GM12878 (cell line): ENCODE results near the gene INIP. TPM values are rescaled to one million over a fixed set of nuclear protein-coding genes. Genes with fewer than 3 reads are reported as not detected.

Source experiments
- CHD2 ChIP-seq: IDR thresholded peaks from 2 replicates; pipeline ENCODE4 v1.6.1; 2011; ENCODE audit warnings: low read depth, low read length, improper control_type of control experiment, borderline replicate concordance
- CREM ChIP-seq: IDR thresholded peaks from 2 replicates; pipeline ENCODE4 v1.6.1; 2014; ENCODE audit warnings: antibody characterized with exemption, low read depth
- EP300 ChIP-seq, 2 experiments: fragments of 150-350 bp in 1 of 2; IDR thresholded peaks; 2 replicates each; pipeline ENCODE4 v1.6.1; 2011 to 2012; ENCODE audit warnings: low read depth in 2 of 2, low read length in 2 of 2, borderline replicate concordance in 1 of 2, improper control_type of control experiment in 1 of 2, inconsistent platforms in 1 of 2; ENCODE audit not compliant: control insufficient read depth in 1 of 2
- JUND ChIP-seq: IDR thresholded peaks from 2 replicates; pipeline ENCODE4 v1.6.1; 2012; ENCODE audit warnings: low read depth, mild to moderate bottlenecking, low read length, improper control_type of control experiment, moderate library complexity
- NRF1 ChIP-seq: conservative IDR thresholded peaks from 2 replicates; pipeline ENCODE4 v1.6.1; 2011; ENCODE audit warnings: mild to moderate bottlenecking, low read depth, low read length, improper control_type of control experiment
- PAX8 ChIP-seq: fragments of 450-650 bp; IDR thresholded peaks from 2 replicates; pipeline ENCODE4 v1.6.1; 2017; ENCODE audit warnings: mild to moderate bottlenecking, moderate library complexity
- POLR2A ChIP-seq: IDR thresholded peaks from 2 replicates; pipeline ENCODE4 v1.6.1; 2011; ENCODE audit warnings: low read depth, mild to moderate bottlenecking, low read length
- SREBF2 ChIP-seq: IDR thresholded peaks from 2 replicates; pipeline ENCODE4 v1.6.1; 2012; ENCODE audit warnings: mild to moderate bottlenecking, low read length
- SUPT20H ChIP-seq: IDR thresholded peaks from 2 replicates; pipeline ENCODE4 v1.6.1; 2011; ENCODE audit warnings: low read depth, mild to moderate bottlenecking, low read length, moderate library complexity, borderline replicate concordance; ENCODE audit not compliant: control insufficient read depth
- TBL1XR1 ChIP-seq: IDR thresholded peaks from 2 replicates; pipeline ENCODE4 v1.6.1; 2012; ENCODE audit warnings: low read depth, low read length, improper control_type of control experiment
- polyA plus RNA-seq, 11 experiments: library from polyadenylated mRNA; depleted of rRNA in 4 of 11; unstranded in 6 of 11; stranded (reverse) in 5 of 11; fragments of >200 nt; fragmentation: Nextera tagmentation in 4 of 11; fragmentation: Illumina TruSeq in 1 of 11; extraction: Ambion mirVana in 4 of 11; extraction: Trizol in 1 of 11; gene quantifications; 1 replicate in 1 of 11; 2 replicates in 10 of 11; pipeline versions ENCODE4 v1.2.1 to v1.2.3, GENCODE V29; 2011 to 2016; ENCODE audit warnings: inconsistent platforms in 2 of 11, missing spikeins in 2 of 11, low read depth in 1 of 11
- total RNA-seq, 4 experiments: library from RNA; depleted of rRNA in 3 of 4; stranded (reverse); fragments of >200 nt in 3 of 4; fragmentation: Illumina TruSeq in 1 of 4; extraction: Trizol in 1 of 4; gene quantifications; 2 replicates each; pipeline versions ENCODE4 v1.2.1 to v1.2.3, GENCODE V29; 2013 to 2021
- TF ChIP-seq, protein P1 (sequence below): IDR thresholded peaks from 2 replicates; pipeline ENCODE4 v1.6.1; 2012; ENCODE audit warnings: low read length, inconsistent platforms
- TF ChIP-seq, protein P2 (sequence below): fragments of 150-350 bp; IDR thresholded peaks from 2 replicates; pipeline ENCODE4 v1.6.1; 2014; ENCODE audit warnings: mild to moderate bottlenecking, low read depth, low read length
- TF ChIP-seq, protein P3 (sequence below): fragments of 450-650 bp; IDR thresholded peaks from 2 replicates; pipeline ENCODE4 v1.6.1; 2017; ENCODE audit warnings: antibody characterized with exemption, mild to moderate bottlenecking, moderate library complexity
- TF ChIP-seq, protein P4 (sequence below): fragments of 450-650 bp; IDR thresholded peaks from 2 replicates; pipeline ENCODE4 v1.6.1; 2017; ENCODE audit warnings: low read depth, mild to moderate bottlenecking, moderate library complexity
- TF ChIP-seq, protein P5 (sequence below): fragments of 450-650 bp; IDR thresholded peaks from 2 replicates; pipeline ENCODE4 v1.6.1; 2018; ENCODE audit warnings: mild to moderate bottlenecking, low read depth, moderate library complexity; ENCODE audit not compliant: partially characterized antibody
- TF ChIP-seq, protein P6 (sequence below): fragments of 450-650 bp; IDR thresholded peaks from 2 replicates; pipeline ENCODE4 v1.6.1; 2016; ENCODE audit warnings: mild to moderate bottlenecking

The INIP gene
- total and polyA plus RNA-seq, 10 of the 15 experiments (the other 5 are each of a cell fraction or from before 2014, with no cell fraction given), result 18.9 to 66.5 (median 37.7) TPM

DNA sequence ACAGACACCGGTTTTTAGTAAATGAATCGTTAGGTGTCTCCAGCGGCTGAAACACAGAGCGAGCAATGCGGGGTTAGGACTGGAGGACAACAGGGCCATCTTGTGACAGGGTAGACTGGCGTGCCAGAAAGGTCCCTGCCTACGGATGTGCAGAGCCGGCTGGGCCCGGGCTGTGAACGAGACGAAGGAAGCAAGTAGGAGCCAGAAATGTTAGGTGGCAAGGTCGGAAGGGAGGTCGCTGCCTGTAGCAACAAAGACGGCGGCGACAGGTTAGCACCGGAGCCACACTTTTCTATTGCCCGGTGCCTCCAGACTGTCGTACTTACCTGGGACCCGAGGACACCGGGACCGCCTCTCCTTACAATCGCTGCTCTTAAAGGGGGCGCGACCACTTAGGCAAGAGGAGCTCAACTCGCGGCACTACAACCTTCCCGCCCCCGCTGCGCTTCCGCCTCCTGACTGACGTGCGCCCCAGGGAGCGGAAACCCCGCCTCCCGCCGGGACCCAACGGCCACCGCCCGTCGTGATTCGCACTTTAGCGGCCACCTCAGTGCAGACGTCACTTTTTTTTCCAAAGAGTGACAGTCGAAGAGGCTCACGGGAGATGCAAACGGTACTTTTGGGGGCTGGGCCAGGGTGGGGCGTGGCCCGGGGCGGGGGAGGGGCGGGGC lies at the start of gene INIP (continued):
- TF ChIP-seq, protein P1, sequence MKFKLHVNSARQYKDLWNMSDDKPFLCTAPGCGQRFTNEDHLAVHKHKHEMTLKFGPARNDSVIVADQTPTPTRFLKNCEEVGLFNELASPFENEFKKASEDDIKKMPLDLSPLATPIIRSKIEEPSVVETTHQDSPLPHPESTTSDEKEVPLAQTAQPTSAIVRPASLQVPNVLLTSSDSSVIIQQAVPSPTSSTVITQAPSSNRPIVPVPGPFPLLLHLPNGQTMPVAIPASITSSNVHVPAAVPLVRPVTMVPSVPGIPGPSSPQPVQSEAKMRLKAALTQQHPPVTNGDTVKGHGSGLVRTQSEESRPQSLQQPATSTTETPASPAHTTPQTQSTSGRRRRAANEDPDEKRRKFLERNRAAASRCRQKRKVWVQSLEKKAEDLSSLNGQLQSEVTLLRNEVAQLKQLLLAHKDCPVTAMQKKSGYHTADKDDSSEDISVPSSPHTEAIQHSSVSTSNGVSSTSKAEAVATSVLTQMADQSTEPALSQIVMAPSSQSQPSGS, result no peak
- TF ChIP-seq CREM, result peak; percentile 90
- no peak for TF ChIP-seq SUPT20H
- TF ChIP-seq PAX8, result no peak
- TF ChIP-seq, protein P2, sequence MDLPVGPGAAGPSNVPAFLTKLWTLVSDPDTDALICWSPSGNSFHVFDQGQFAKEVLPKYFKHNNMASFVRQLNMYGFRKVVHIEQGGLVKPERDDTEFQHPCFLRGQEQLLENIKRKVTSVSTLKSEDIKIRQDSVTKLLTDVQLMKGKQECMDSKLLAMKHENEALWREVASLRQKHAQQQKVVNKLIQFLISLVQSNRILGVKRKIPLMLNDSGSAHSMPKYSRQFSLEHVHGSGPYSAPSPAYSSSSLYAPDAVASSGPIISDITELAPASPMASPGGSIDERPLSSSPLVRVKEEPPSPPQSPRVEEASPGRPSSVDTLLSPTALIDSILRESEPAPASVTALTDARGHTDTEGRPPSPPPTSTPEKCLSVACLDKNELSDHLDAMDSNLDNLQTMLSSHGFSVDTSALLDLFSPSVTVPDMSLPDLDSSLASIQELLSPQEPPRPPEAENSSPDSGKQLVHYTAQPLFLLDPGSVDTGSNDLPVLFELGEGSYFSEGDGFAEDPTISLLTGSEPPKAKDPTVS, result no peak
- TF ChIP-seq JUND, result no peak
- TF ChIP-seq, protein P3, sequence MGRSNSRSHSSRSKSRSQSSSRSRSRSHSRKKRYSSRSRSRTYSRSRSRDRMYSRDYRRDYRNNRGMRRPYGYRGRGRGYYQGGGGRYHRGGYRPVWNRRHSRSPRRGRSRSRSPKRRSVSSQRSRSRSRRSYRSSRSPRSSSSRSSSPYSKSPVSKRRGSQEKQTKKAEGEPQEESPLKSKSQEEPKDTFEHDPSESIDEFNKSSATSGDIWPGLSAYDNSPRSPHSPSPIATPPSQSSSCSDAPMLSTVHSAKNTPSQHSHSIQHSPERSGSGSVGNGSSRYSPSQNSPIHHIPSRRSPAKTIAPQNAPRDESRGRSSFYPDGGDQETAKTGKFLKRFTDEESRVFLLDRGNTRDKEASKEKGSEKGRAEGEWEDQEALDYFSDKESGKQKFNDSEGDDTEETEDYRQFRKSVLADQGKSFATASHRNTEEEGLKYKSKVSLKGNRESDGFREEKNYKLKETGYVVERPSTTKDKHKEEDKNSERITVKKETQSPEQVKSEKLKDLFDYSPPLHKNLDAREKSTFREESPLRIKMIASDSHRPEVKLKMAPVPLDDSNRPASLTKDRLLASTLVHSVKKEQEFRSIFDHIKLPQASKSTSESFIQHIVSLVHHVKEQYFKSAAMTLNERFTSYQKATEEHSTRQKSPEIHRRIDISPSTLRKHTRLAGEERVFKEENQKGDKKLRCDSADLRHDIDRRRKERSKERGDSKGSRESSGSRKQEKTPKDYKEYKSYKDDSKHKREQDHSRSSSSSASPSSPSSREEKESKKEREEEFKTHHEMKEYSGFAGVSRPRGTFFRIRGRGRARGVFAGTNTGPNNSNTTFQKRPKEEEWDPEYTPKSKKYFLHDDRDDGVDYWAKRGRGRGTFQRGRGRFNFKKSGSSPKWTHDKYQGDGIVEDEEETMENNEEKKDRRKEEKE, result no peak
- TF ChIP-seq, protein P4, sequence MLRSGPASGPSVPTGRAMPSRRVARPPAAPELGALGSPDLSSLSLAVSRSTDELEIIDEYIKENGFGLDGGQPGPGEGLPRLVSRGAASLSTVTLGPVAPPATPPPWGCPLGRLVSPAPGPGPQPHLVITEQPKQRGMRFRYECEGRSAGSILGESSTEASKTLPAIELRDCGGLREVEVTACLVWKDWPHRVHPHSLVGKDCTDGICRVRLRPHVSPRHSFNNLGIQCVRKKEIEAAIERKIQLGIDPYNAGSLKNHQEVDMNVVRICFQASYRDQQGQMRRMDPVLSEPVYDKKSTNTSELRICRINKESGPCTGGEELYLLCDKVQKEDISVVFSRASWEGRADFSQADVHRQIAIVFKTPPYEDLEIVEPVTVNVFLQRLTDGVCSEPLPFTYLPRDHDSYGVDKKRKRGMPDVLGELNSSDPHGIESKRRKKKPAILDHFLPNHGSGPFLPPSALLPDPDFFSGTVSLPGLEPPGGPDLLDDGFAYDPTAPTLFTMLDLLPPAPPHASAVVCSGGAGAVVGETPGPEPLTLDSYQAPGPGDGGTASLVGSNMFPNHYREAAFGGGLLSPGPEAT, result peak; percentile 80
- TF ChIP-seq TBL1XR1, result peak; percentile 64; the same call in 1 of the 2 replicates
- peak; percentile 93 for TF ChIP-seq POLR2A
- TF ChIP-seq, protein P5, sequence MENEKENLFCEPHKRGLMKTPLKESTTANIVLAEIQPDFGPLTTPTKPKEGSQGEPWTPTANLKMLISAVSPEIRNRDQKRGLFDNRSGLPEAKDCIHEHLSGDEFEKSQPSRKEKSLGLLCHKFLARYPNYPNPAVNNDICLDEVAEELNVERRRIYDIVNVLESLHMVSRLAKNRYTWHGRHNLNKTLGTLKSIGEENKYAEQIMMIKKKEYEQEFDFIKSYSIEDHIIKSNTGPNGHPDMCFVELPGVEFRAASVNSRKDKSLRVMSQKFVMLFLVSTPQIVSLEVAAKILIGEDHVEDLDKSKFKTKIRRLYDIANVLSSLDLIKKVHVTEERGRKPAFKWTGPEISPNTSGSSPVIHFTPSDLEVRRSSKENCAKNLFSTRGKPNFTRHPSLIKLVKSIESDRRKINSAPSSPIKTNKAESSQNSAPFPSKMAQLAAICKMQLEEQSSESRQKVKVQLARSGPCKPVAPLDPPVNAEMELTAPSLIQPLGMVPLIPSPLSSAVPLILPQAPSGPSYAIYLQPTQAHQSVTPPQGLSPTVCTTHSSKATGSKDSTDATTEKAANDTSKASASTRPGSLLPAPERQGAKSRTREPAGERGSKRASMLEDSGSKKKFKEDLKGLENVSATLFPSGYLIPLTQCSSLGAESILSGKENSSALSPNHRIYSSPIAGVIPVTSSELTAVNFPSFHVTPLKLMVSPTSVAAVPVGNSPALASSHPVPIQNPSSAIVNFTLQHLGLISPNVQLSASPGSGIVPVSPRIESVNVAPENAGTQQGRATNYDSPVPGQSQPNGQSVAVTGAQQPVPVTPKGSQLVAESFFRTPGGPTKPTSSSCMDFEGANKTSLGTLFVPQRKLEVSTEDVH, result peak; percentile 37
- peak; percentile 83 for TF ChIP-seq CHD2
- TF ChIP-seq EP300 (IDR thresholded peaks at IDR 0.05; ENCODE audit: borderline replicate concordance in 1 of 2, control insufficient read depth in 1 of 2, low read depth in 2 of 2, low read length in 2 of 2), result no peak
- TF ChIP-seq, protein P6, sequence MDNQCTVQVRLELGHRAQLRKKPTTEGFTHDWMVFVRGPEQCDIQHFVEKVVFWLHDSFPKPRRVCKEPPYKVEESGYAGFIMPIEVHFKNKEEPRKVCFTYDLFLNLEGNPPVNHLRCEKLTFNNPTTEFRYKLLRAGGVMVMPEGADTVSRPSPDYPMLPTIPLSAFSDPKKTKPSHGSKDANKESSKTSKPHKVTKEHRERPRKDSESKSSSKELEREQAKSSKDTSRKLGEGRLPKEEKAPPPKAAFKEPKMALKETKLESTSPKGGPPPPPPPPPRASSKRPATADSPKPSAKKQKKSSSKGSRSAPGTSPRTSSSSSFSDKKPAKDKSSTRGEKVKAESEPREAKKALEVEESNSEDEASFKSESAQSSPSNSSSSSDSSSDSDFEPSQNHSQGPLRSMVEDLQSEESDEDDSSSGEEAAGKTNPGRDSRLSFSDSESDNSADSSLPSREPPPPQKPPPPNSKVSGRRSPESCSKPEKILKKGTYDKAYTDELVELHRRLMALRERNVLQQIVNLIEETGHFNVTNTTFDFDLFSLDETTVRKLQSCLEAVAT, result peak; percentile 64
- TF ChIP-seq SREBF2, result no peak
- no peak for TF ChIP-seq NRF1
